HCT116 (cell line): Measurements from ENCODE around the gene RFX1. TPM values are rescaled to one million over a fixed set of nuclear protein-coding genes. Genes with fewer than 3 reads are reported as not detected.
A peak's percentile ranks its signal among the peaks of the same experiment; 100 is the strongest.

ENCODE experiments used
- ATAC-seq: fragments of 200-7000 bp; cut with Tn5 transposase; 2 replicates; pipeline ENCODE4 v1.9.1; 2020; ENCODE audit warnings: mild to moderate bottlenecking, moderate library complexity
- BruUV-seq: library from RNA; stranded (reverse); fragments of 400-500 nt; replicated peaks from 2 replicates; lab custom pipeline; 2021; lab: Mats Ljungman, UMichigan
- CTCF ChIA-PET: fragments of 300-600 bp; sonication (Branson Sonifier 250); formaldehyde crosslinking; loops from one replicate; lab custom pipeline; 2021; ENCODE audit warnings: antibody characterized with exemption; lab: Charles Lee
- POLR2A ChIA-PET: fragments of 300-600, 350-600 bp; sonication (Branson Sonifier 250); formaldehyde crosslinking; loops from one replicate; lab custom pipeline; 2021; ENCODE audit warnings: antibody characterized with exemption; lab: Charles Lee
- RAD21 ChIA-PET, 2 experiments: fragments of 300-600 bp; sonication (Branson Sonifier 250); formaldehyde crosslinking; loops; one replicate each; lab custom pipeline; 2023; ENCODE audit warnings: low total read pairs in 2 of 2; ENCODE audit not compliant: uncharacterized antibody in 2 of 2, unreplicated experiment in 2 of 2, low non-redundant PET in 1 of 2; lab: Charles Lee
- DNase-seq: peaks from one replicate; pipeline ENCODE4 v3.0.0-alpha.2; 2010; ENCODE audit warnings: low read depth, low spot score
- H2AFZ ChIP-seq: fragments of 200-600 bp; shearing (Covaris generic), sonication (generic); 2 replicates; pipeline ENCODE4 v1.6.1; 2017; ENCODE audit warnings: low read depth, mixed run types, mixed read lengths, antibody characterized with exemption, low read length; ENCODE audit not compliant: poor library complexity, severe bottlenecking
- H3K27ac ChIP-seq: 2 replicates; pipeline ENCODE4 v1.5.1; 2012; ENCODE audit warnings: low read depth, low read length
- H3K27me3 ChIP-seq: fragments of 200-600 bp; sonication (generic); 2 replicates; pipeline ENCODE4 v1.6.1; 2016; ENCODE audit warnings: mixed run types, low read length, mixed read lengths; ENCODE audit not compliant: insufficient read depth
- H3K36me3 ChIP-seq, 2 experiments: fragments of 200-500 bp in 1 of 2; fragments of 200-600 bp in 1 of 2; sonication (Bioruptor generic) in 1 of 2; sonication (generic) in 1 of 2; 2 replicates each; pipeline versions ENCODE4 v1.5.1 to v1.6.1; 2014 to 2016; ENCODE audit warnings: low read length in 2 of 2, inconsistent platforms in 1 of 2, mixed read lengths in 1 of 2, mixed run types in 1 of 2; ENCODE audit not compliant: insufficient read depth in 2 of 2, control insufficient read depth in 1 of 2
- H3K4me1 ChIP-seq, 2 experiments: fragments of 200-600 bp in 1 of 2; sonication (generic) in 1 of 2; 2 replicates each; pipeline versions ENCODE4 v1.5.1 to v1.6.1; 2012 to 2017; ENCODE audit warnings: low read length in 2 of 2, inconsistent platforms in 1 of 2, mild to moderate bottlenecking in 1 of 2, mixed read lengths in 1 of 2, mixed run types in 1 of 2, moderate library complexity in 1 of 2; ENCODE audit not compliant: insufficient read depth in 2 of 2, control insufficient read depth in 1 of 2
- H3K4me2 ChIP-seq: fragments of 200-600 bp; sonication (generic); 2 replicates; pipeline ENCODE4 v1.6.1; 2017; ENCODE audit warnings: mixed run types, low read length, mixed read lengths
- H3K4me3 ChIP-seq, 2 experiments: fragments of 200-600 bp in 1 of 2; sonication (generic) in 1 of 2; replicated peaks in 1 of 2; 2 replicates each; pipeline ENCODE4 v1.5.1; 2011 to 2016; ENCODE audit warnings: low read length in 2 of 2, control low read depth in 1 of 2, low read depth in 1 of 2, mild to moderate bottlenecking in 1 of 2, mixed read lengths in 1 of 2, mixed run types in 1 of 2
- H3K79me2 ChIP-seq: fragments of 200-600 bp; sonication (generic); 2 replicates; pipeline ENCODE4 v1.6.1; 2017; ENCODE audit warnings: mild to moderate bottlenecking, mixed run types, low read length, moderate library complexity, mixed read lengths; ENCODE audit not compliant: insufficient read depth
- H3K9ac ChIP-seq: fragments of 200-600 bp; sonication (generic); 2 replicates; pipeline ENCODE4 v1.6.1; 2016; ENCODE audit warnings: low read length, mixed read lengths
- H3K9me2 ChIP-seq: fragments of 200-600 bp; sonication (generic), shearing (Covaris generic); 2 replicates; pipeline ENCODE4 v1.6.1; 2017; ENCODE audit warnings: mixed run types, mild to moderate bottlenecking, moderate library complexity; ENCODE audit not compliant: insufficient read depth
- H3K9me3 ChIP-seq, 2 experiments: fragments of 200-500 bp in 1 of 2; fragments of 200-600 bp in 1 of 2; sonication (Bioruptor generic) in 1 of 2; sonication (generic) in 1 of 2; 2 replicates each; pipeline ENCODE4 v1.6.1; 2014 to 2017; ENCODE audit warnings: low read length in 2 of 2, mixed read lengths in 2 of 2, inconsistent platforms in 1 of 2, low read depth in 1 of 2, mild to moderate bottlenecking in 1 of 2, mixed run types in 1 of 2, moderate library complexity in 1 of 2; ENCODE audit not compliant: control insufficient read depth in 1 of 2, insufficient read depth in 1 of 2
- H4K20me1 ChIP-seq: fragments of 200-600 bp; sonication (generic), shearing (Covaris generic); 2 replicates; pipeline ENCODE4 v1.6.1; 2017; ENCODE audit warnings: mixed run types, mild to moderate bottlenecking, moderate library complexity; ENCODE audit not compliant: insufficient read depth
- ATF3 ChIP-seq: IDR thresholded peaks from 2 replicates; pipeline ENCODE4 v1.6.1; 2012
- CBX3 ChIP-seq: IDR thresholded peaks from 2 replicates; pipeline ENCODE4 v1.6.1; 2012; ENCODE audit warnings: low read depth
- CTCF ChIP-seq, 3 experiments: fragments of 200-600 bp in 1 of 3; sonication (generic) in 1 of 3; IDR thresholded peaks in 2 of 3; conservative IDR thresholded peaks in 1 of 3; 2 replicates each; pipeline ENCODE4 v1.5.1; 2012 to 2017; ENCODE audit warnings: low read depth in 2 of 3, low read length in 2 of 3, antibody characterized with exemption in 1 of 3, borderline replicate concordance in 1 of 3, control low read depth in 1 of 3, mild to moderate bottlenecking in 1 of 3, mixed read lengths in 1 of 3, mixed run types in 1 of 3, moderate library complexity in 1 of 3; ENCODE audit not compliant: insufficient read depth in 1 of 3
- EZH2phosphoT487 ChIP-seq: fragments of 200-600 bp; IDR thresholded peaks from 2 replicates; pipeline ENCODE4 v1.6.1; 2018; ENCODE audit warnings: antibody characterized with exemption, borderline replicate concordance
- JUND ChIP-seq: IDR thresholded peaks from 2 replicates; pipeline ENCODE4 v1.6.1; 2012
- MAX ChIP-seq: IDR thresholded peaks from 2 replicates; pipeline ENCODE4 v1.6.1; 2012
- POLR2A ChIP-seq: IDR thresholded peaks from 2 replicates; pipeline ENCODE4 v1.7.0; 2011; ENCODE audit warnings: borderline replicate concordance; ENCODE audit not compliant: insufficient read depth, insufficient read length; ENCODE audit errors: extremely low read depth
- REST ChIP-seq: IDR thresholded peaks from 2 replicates; pipeline ENCODE4 v1.6.1; 2012; ENCODE audit warnings: low read depth
- SIN3A ChIP-seq: IDR thresholded peaks from 2 replicates; pipeline ENCODE4 v1.6.1; 2012; ENCODE audit warnings: low read depth
- SP1 ChIP-seq: IDR thresholded peaks from 2 replicates; pipeline ENCODE4 v1.6.1; 2012; ENCODE audit warnings: low read depth
- ZNF274 ChIP-seq: fragments of 200-500 bp; sonication (Bioruptor generic); IDR thresholded peaks from 2 replicates; pipeline ENCODE4 v1.6.1; 2014; ENCODE audit warnings: mild to moderate bottlenecking, low read depth, low read length, inconsistent platforms
- intact Hi-C: fragments of 100-400 bp; cut with micrococcal nuclease; formaldehyde crosslinking; loops from 2 replicates; pipeline ENCODE4 v1.10.0; 2022
- total RNA-seq: library from RNA; stranded (reverse); gene quantifications from one replicate; pipeline ENCODE4 v1.2.1, GENCODE V29; 2021; ENCODE audit not compliant: unreplicated experiment

The RFX1 gene
- total RNA-seq, 1 experiment from 2014 or later = 16.3 TPM

GRCh38 chr19:13946414-13946813, 59.7 kb downstream of the RFX1 start (continued):
- TF ChIP-seq REST (no peak), CBX3 (no peak), CTCF (IDR thresholded peaks at IDR 0.05 in 2 of 3, conservative IDR thresholded peaks at IDR 0.05 in 1 of 3; ENCODE audit: borderline replicate concordance in 1 of 3, insufficient read depth in 1 of 3, low read depth in 2 of 3, low read length in 2 of 3) (no peak), SP1 (no peak), EZH2phosphoT487 (no peak), ZNF274 (no peak)

GRCh38 chr19:13942023-13942684, 64.0 kb downstream of the RFX1 start:
- Histone ChIP-seq H3K4me2 (no peak overlapping the region), H3K4me1 (no peaks in the 10 kb centered on the region), H3K4me3 (no peak overlapping the region), H3K9ac (no peak overlapping the region), H3K9me3 (no peaks in the 10 kb centered on the region), H2AFZ (no peak overlapping the region), H3K79me2 (no peaks in the 10 kb centered on the region), H3K9me2 (no peaks in the 10 kb centered on the region), H4K20me1 (no peaks in the 10 kb centered on the region), H3K27me3 (no peaks in the 10 kb centered on the region), H3K27ac (no peak overlapping the region), H3K36me3 (no peaks in the 10 kb centered on the region)
- no TSS peak for BruUV-seq
- ChIA-PET CTCF (no interaction called here), POLR2A (no interaction called here), RAD21 (no interaction called here)
- DNase-seq (no peak), ATAC-seq (peak; percentile 55)
- TF ChIP-seq MAX = no peak
- no peak for TF ChIP-seq ATF3
- TF ChIP-seq POLR2A = no peak
- no peak for TF ChIP-seq SIN3A
- TF ChIP-seq JUND = no peak
- intact Hi-C loops = no loop called here
